Tibial nerve (tissue), 4 donors: Measurements from ENCODE around the gene LSP1. TPM values are rescaled to one million over a fixed set of nuclear protein-coding genes. Genes with fewer than 3 reads are reported as not detected.

Experiments used
- DNase-seq, 2 donors: peaks; one replicate each; pipeline ENCODE4 v3.0.0-alpha.2; 2019; ENCODE audit warnings: low spot score in 2 of 2
- H3K27ac ChIP-seq, 4 donors: fragments of 200-600 bp; sonication (generic) in 3 of 4; one replicate each; pipeline ENCODE4 v1.5.1; 2017 to 2019; ENCODE audit warnings: mild to moderate bottlenecking in 1 of 4
- H3K27me3 ChIP-seq, 2 donors: fragments of 200-600 bp; sonication (generic) in 1 of 2; one replicate each; pipeline versions ENCODE4 v1.5.1 to v1.6.0; 2017 to 2019
- H3K36me3 ChIP-seq, 3 donors: fragments of 200-600 bp; sonication (generic); one replicate each; pipeline ENCODE4 v1.5.1; 2018 to 2019
- H3K4me1 ChIP-seq, 4 donors: fragments of 200-600 bp; sonication (generic) in 3 of 4; one replicate each; pipeline ENCODE4 v1.5.1; 2017 to 2019
- H3K4me3 ChIP-seq, 4 donors: fragments of 200-600 bp; sonication (generic) in 3 of 4; one replicate each; pipeline ENCODE4 v1.5.1; 2017 to 2019; ENCODE audit warnings: mild to moderate bottlenecking in 1 of 4, moderate library complexity in 1 of 4
- H3K9me3 ChIP-seq, 4 donors: fragments of 200-600 bp; sonication (generic) in 3 of 4; one replicate each; pipeline ENCODE4 v1.5.1; 2017 to 2019
- EP300 ChIP-seq, 2 donors: sonication (generic); formaldehyde crosslinking; IDR thresholded peaks; one replicate each; pipeline ENCODE4 v1.6.1; 2017; ENCODE audit warnings: antibody characterized with exemption in 2 of 2, mild to moderate bottlenecking in 1 of 2
- POLR2A ChIP-seq, 2 donors: fragments of 450-650 bp; IDR thresholded peaks; one replicate each; pipeline ENCODE4 v1.6.1; 2017; ENCODE audit warnings: antibody characterized with exemption in 2 of 2, mild to moderate bottlenecking in 2 of 2, moderate library complexity in 2 of 2
- WGBS, 2 donors: methylation state at CpG; one replicate each; pipeline ENCODE4 v1.1.5; 2018; 5-methylcytosine and 5-hydroxymethylcytosine counted together
- total RNA-seq, 4 donors: library from RNA; depleted of rRNA; stranded (reverse); fragments of >200 nt; gene quantifications; one replicate each; pipeline ENCODE4 v1.1.0, GENCODE V29; 2016
- TF ChIP-seq, protein P1 (sequence below), 5 experiments: fragments of 200-600 bp in 3 of 5; fragments of 450-650 bp in 2 of 5; sonication (generic) in 3 of 5; IDR thresholded peaks; one replicate each; pipeline ENCODE4 v1.5.1; 2016 to 2019; ENCODE audit warnings: antibody characterized with exemption in 5 of 5, mild to moderate bottlenecking in 3 of 5, moderate library complexity in 2 of 5

The LSP1 gene
- total RNA-seq, 4 donors from 2014 or later: 36.9 to 69.0 (median 50.2) TPM

DNA sequence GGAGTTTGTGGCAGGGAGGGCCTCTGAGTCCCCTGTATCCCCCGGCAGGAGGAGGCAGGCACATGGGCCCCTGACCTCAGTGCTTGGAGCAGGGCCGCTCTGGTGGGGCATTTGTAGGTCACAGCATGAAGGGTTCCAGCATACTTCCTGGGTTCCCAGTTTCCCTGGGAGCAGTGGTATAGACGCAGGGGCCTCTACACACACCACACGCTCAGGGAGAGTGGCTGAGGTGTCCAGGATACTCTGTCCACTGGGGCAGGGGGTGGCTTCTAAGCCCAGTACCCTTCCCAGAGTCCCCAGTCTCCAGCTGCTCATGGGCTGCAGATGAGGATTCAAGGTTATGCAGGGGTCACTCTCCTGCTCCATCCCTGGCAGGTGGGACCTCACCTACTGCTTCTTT lies 6.1 kb downstream of the LSP1 start:
- no peaks in the 10 kb centered on the region for H3K27me3 ChIP-seq
- no peak overlapping the region for H3K4me3 ChIP-seq
- DNase-seq: no peak
- H3K36me3 ChIP-seq: no peaks in the 10 kb centered on the region
- no peak overlapping the region for H3K27ac ChIP-seq
- no peak for TF ChIP-seq POLR2A (IDR thresholded peaks at IDR 0.05)
- TF ChIP-seq, protein P1, sequence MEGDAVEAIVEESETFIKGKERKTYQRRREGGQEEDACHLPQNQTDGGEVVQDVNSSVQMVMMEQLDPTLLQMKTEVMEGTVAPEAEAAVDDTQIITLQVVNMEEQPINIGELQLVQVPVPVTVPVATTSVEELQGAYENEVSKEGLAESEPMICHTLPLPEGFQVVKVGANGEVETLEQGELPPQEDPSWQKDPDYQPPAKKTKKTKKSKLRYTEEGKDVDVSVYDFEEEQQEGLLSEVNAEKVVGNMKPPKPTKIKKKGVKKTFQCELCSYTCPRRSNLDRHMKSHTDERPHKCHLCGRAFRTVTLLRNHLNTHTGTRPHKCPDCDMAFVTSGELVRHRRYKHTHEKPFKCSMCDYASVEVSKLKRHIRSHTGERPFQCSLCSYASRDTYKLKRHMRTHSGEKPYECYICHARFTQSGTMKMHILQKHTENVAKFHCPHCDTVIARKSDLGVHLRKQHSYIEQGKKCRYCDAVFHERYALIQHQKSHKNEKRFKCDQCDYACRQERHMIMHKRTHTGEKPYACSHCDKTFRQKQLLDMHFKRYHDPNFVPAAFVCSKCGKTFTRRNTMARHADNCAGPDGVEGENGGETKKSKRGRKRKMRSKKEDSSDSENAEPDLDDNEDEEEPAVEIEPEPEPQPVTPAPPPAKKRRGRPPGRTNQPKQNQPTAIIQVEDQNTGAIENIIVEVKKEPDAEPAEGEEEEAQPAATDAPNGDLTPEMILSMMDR (IDR thresholded peaks at IDR 0.05): no peak
- no peak for TF ChIP-seq EP300 (IDR thresholded peaks at IDR 0.05)
- WGBS, 2 donors: 60 to 84% methylated on average over 2 to 4 of the region's 4 CpGs
- no peaks in the 10 kb centered on the region for H3K9me3 ChIP-seq
- peaks cover 0 to 22% (median 16%) of the 10 kb centered on the region in 4 donors for H3K4me1 ChIP-seq

DNA sequence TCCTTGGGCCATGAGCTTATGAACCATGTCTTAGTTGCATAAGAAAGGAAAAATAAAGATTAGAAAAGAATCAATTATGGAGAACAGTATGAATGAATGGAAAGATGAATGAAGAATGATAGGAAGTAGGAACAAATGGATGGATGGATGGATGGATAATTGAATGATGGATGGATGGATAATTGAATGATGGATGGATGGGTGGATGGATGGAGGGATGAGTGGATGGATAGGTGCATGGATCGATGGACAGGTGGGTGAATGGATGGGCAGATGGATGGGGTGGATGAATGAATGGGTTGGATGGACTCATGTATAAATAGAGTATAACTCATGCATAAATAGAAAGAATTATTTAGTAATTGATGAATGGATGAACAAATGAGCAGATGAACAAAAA lies 7.2 kb downstream of the LSP1 start:
- 89 to 93% methylated on average over 1 of the region's 1 CpG for WGBS, 2 donors
- Histone ChIP-seq H3K27ac (no peak overlapping the region), H3K9me3 (no peaks in the 10 kb centered on the region), H3K4me1 (peaks cover 0 to 33% (median 26%) of the 10 kb centered on the region in 4 donors), H3K27me3 (no peaks in the 10 kb centered on the region), H3K4me3 (no peak overlapping the region), H3K36me3 (no peaks in the 10 kb centered on the region)
- DNase-seq: no peak
- TF ChIP-seq, protein P1 (IDR thresholded peaks at IDR 0.05): no peak
- TF ChIP-seq EP300 (IDR thresholded peaks at IDR 0.05) (no peak), POLR2A (IDR thresholded peaks at IDR 0.05) (no peak)

DNA sequence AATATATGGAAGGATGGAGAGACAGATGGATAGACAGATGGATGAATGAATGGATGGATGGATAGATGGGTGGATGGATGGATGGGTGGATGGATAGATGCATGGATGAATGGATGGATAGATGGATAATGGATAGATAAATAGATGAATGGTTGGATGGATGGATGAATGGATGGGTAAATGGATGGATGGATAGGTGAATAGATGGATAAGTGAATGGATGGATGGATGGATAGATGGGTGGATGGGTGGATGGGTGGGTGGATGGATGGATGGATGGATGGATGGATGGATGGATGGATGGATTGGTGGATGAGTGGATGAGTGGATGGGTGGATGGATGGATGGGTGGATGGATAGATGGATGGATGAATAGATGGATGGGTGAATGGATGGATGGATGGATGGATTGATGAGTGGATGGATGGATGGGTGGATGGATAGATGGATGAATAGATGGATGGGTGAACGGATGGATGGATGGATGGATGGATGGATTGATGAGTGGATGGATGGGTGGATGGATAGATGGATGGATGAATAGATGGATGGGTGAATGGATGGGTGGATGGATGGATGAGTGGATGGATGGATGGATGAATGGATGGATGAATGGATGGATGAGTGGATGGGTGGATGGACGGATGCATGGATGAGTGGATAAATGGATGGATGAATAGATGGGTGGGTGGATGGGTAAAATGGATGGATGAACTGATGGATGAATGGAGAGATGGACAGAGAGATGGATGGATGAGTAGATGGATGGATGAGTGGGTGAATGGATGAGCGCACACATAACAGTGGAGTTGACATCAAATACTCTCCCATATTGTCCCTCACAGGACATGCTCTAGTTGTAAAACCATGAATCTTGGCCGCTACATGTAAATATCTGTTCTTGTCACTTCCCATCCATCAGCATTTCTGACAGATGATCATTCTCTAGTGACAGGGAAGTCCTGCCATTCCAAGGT lies 8.8 kb downstream of the LSP1 start:
- no peak for DNase-seq
- no peaks in the 10 kb centered on the region for H3K9me3 ChIP-seq
- H3K36me3 ChIP-seq: no peaks in the 10 kb centered on the region
- H3K27me3 ChIP-seq: no peaks in the 10 kb centered on the region
- peaks cover 0 to 42% (median 30%) of the 10 kb centered on the region in 4 donors for H3K4me1 ChIP-seq
- H3K27ac ChIP-seq: no peak overlapping the region
- 92 to 96% methylated on average over 4 of the region's 4 CpGs for WGBS, 2 donors
- no peak overlapping the region for H3K4me3 ChIP-seq
- TF ChIP-seq EP300 (IDR thresholded peaks at IDR 0.05): no peak
- TF ChIP-seq POLR2A (IDR thresholded peaks at IDR 0.05): no peak
- TF ChIP-seq, protein P1 (IDR thresholded peaks at IDR 0.05): no peak

DNA sequence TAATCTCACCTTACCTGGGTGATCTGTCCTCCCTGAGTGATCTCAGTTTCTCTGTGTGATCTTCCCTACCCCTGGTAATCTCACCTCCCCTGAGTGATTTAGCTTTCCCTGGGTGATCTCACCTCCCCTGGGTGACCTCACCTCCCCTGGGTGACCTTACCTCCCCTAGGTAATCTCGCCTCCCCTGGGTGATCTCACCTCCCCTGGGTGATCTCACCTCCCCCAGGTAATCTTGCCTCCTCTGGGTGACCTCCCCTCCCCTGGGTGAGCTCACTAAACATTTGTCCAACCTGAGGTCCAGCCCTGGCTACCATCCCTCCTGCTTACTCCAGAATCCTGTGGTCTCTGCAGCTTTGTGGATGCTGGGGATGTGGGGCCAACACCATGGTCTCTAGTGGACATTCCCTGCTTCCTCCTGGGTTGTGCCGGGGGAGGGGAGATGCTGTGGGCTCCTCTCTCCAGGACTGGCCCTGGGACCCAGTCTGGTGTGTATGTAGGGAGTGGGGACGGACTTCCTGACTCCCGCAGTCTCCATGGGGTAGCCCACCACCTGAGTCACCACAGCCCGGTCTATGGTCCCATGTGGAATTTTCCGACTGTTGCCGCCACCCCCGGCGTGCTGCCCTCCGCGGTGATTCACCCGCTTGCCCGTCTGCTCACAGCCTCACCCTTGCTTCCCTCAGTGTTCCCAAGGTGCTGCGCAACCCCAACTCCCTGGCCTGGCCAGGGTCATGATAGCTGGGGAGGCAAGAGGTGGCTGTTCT lies 9.9 kb downstream of the LSP1 start:
- Histone ChIP-seq H3K4me3 (no peak overlapping the region), H3K27ac (peak overlapping the region in 3 of 4 donors; percentile 77 to 91 (median 91)), H3K27me3 (no peaks in the 10 kb centered on the region), H3K9me3 (no peaks in the 10 kb centered on the region), H3K4me1 (peaks cover 0 to 52% (median 33%) of the 10 kb centered on the region in 4 donors), H3K36me3 (no peaks in the 10 kb centered on the region)
- WGBS, 2 donors: 80% methylated on average over 12 to 13 of the region's 14 CpGs
- no peak for DNase-seq
- TF ChIP-seq, protein P1 (IDR thresholded peaks at IDR 0.05): no peak
- no peak for TF ChIP-seq EP300 (IDR thresholded peaks at IDR 0.05)
- TF ChIP-seq POLR2A (IDR thresholded peaks at IDR 0.05): no peak
